A549 (cell line): ENCODE data around the gene FRYL. TPM values are rescaled to one million over a fixed set of nuclear protein-coding genes. Genes with fewer than 3 reads are reported as not detected.
"Not testable (repeated sequence)": the region's sequence is repeated elsewhere in the genome, so short reads cannot be mapped to it uniquely, and the experiment has no call there.

Experiments used
- ATAC-seq, 2 experiments: fragments of 200-7000 bp in 1 of 2; fragments of >200 bp in 1 of 2; cut with Nextera tagmentation in 1 of 2; cut with Tn5 transposase in 1 of 2; 3 replicates each; pipeline versions ENCODE4 v1.8.0 to v1.9.1; 2018 to 2020; ENCODE audit warnings: mild to moderate bottlenecking in 1 of 2, moderate library complexity in 1 of 2
- CTCF ChIA-PET: fragments of 300-600 bp; sonication (Branson Sonifier 250); formaldehyde crosslinking; extraction: SDS; loops from one replicate; lab custom pipeline; 2021; ENCODE audit warnings: antibody characterized with exemption, inconsistent platforms; lab: Yijun Ruan, JAX
- POLR2A ChIA-PET: fragments of 350-600 bp; formaldehyde crosslinking; extraction: SDS; loops from one replicate; lab custom pipeline; 2021; ENCODE audit warnings: antibody characterized with exemption, inconsistent platforms; lab: Yijun Ruan, JAX
- DNase-seq, 2 experiments: peaks; one replicate each; pipeline versions ENCODE4 v3.0.0 to v3.0.0-alpha.2; 2011 to 2016; ENCODE audit warnings: low read depth in 1 of 2, low spot score in 1 of 2
- FAIRE-seq: peaks from 2 replicates; lab custom pipeline; 2011; peaks lifted over from hg19 to GRCh38; lab: Jason Lieb, UNC
- H3K27ac ChIP-seq, 2 experiments: fragments of >200 bp; sonication (Bioruptor Twin); formaldehyde crosslinking; 3 replicates each; pipeline ENCODE4 v1.5.1; 2016 to 2017
- H3K4me1 ChIP-seq: fragments of >200 bp; sonication (Bioruptor Twin); formaldehyde crosslinking; 3 replicates; pipeline ENCODE4 v1.6.1; 2016
- H3K4me2 ChIP-seq: fragments of >200 bp; sonication (Bioruptor Twin); formaldehyde crosslinking; 3 replicates; pipeline ENCODE4 v1.6.1; 2016
- H3K4me3 ChIP-seq: fragments of >200 bp; sonication (Bioruptor Twin); formaldehyde crosslinking; 3 replicates; pipeline ENCODE4 v1.5.1; 2016
- H3K9me3 ChIP-seq: fragments of >200 bp; sonication (Bioruptor Twin); formaldehyde crosslinking; 3 replicates; pipeline ENCODE4 v1.6.1; 2016
- ATOH8 ChIP-seq: fragments of 250-450 bp; sonication (Bioruptor Pico); IDR thresholded peaks from 2 replicates; pipeline ENCODE4 v1.5.0; 2020; ENCODE audit warnings: low read depth, mild to moderate bottlenecking, moderate library complexity
- BHLHE40 ChIP-seq: IDR thresholded peaks from 2 replicates; pipeline ENCODE4 v1.6.1; 2012; ENCODE audit warnings: low read depth, low read length, inconsistent platforms
- CBX2 ChIP-seq: fragments of 200-600 bp; sonication (generic); IDR thresholded peaks from 2 replicates; pipeline ENCODE4 v1.6.1; 2016; ENCODE audit warnings: low read depth, mild to moderate bottlenecking, borderline replicate concordance
- EHF ChIP-seq: fragments of 250-450 bp; sonication (Bioruptor Pico); IDR thresholded peaks from 2 replicates; pipeline ENCODE4 v1.5.0; 2020; ENCODE audit warnings: mild to moderate bottlenecking
- ESRRA ChIP-seq: fragments of 150-350 bp; IDR thresholded peaks from 2 replicates; pipeline ENCODE4 v1.6.1; 2014; ENCODE audit warnings: mild to moderate bottlenecking, low read length, borderline replicate concordance
- FOSB ChIP-seq: fragments of 250-450 bp; sonication (Bioruptor Pico); IDR thresholded peaks from 2 replicates; pipeline ENCODE4 v1.5.0; 2020; ENCODE audit warnings: mild to moderate bottlenecking, moderate library complexity
- FOSL2 ChIP-seq, 2 experiments: fragments of 450-650 bp in 1 of 2; fragments of >200 bp in 1 of 2; sonication (Bioruptor Twin) in 1 of 2; formaldehyde crosslinking; IDR thresholded peaks; 2 replicates each; pipeline versions ENCODE4 v1.5.0 to v1.6.1; 2016 to 2020; ENCODE audit warnings: mild to moderate bottlenecking in 1 of 2, moderate library complexity in 1 of 2
- HOXB13 ChIP-seq: fragments of 250-450 bp; sonication (Bioruptor Pico); IDR thresholded peaks from 2 replicates; pipeline ENCODE4 v1.5.0; 2020; ENCODE audit warnings: low read depth, mild to moderate bottlenecking, moderate library complexity
- JUNB ChIP-seq: fragments of >200 bp; sonication (Bioruptor Twin); formaldehyde crosslinking; IDR thresholded peaks from 2 replicates; pipeline ENCODE4 v1.6.1; 2016
- MAX ChIP-seq: IDR thresholded peaks from 2 replicates; pipeline ENCODE4 v1.6.1; 2012
- MYC ChIP-seq: IDR thresholded peaks from 2 replicates; pipeline ENCODE4 v1.6.1; 2012; ENCODE audit warnings: mild to moderate bottlenecking, inconsistent platforms, low read length, improper control_type of control experiment, borderline replicate concordance
- NFE2L2 ChIP-seq: fragments of 150-350 bp; conservative IDR thresholded peaks from 2 replicates; pipeline ENCODE4 v1.6.1; 2014; ENCODE audit warnings: low read length
- NPAS2 ChIP-seq: fragments of 250-450 bp; sonication (Bioruptor Pico); IDR thresholded peaks from 2 replicates; pipeline ENCODE4 v1.8.0; 2022; ENCODE audit warnings: mild to moderate bottlenecking, moderate library complexity, borderline replicate concordance
- NR3C1 ChIP-seq: fragments of >200 bp; sonication (Bioruptor Twin); formaldehyde crosslinking; IDR thresholded peaks from 3 replicates; pipeline ENCODE4 v1.6.1; 2017
- PBX3 ChIP-seq: IDR thresholded peaks from 2 replicates; pipeline ENCODE4 v1.6.1; 2012
- POLR2A ChIP-seq: IDR thresholded peaks from 2 replicates; pipeline ENCODE4 v1.6.1; 2012; ENCODE audit warnings: mild to moderate bottlenecking, low read length
- POLR2AphosphoS2 ChIP-seq: conservative IDR thresholded peaks from 2 replicates; pipeline ENCODE4 v1.6.1; 2012; ENCODE audit warnings: low read length, improper control_type of control experiment, inconsistent platforms
- RAD21 ChIP-seq, 2 experiments: fragments of >200 bp in 1 of 2; sonication (Bioruptor Twin) in 1 of 2; formaldehyde crosslinking in 1 of 2; IDR thresholded peaks in 1 of 2; conservative IDR thresholded peaks in 1 of 2; 2 replicates in 1 of 2; 3 replicates in 1 of 2; pipeline ENCODE4 v1.6.1; 2012 to 2018; ENCODE audit warnings: inconsistent platforms in 1 of 2
- RCOR1 ChIP-seq: fragments of 150-350 bp; IDR thresholded peaks from 2 replicates; pipeline ENCODE4 v1.6.1; 2014; ENCODE audit warnings: antibody characterized with exemption, low read length, low read depth
- RFX5 ChIP-seq: fragments of 450-650 bp; IDR thresholded peaks from 2 replicates; pipeline ENCODE4 v1.7.1; 2014; ENCODE audit warnings: antibody characterized with exemption, mild to moderate bottlenecking, moderate library complexity
- SREBF2 ChIP-seq: fragments of 450-650 bp; IDR thresholded peaks from 2 replicates; pipeline ENCODE4 v1.6.1; 2014; ENCODE audit warnings: mild to moderate bottlenecking, moderate library complexity
- TFCP2L1 ChIP-seq: fragments of 250-450 bp; sonication (Bioruptor Pico); IDR thresholded peaks from 2 replicates; pipeline ENCODE4 v1.5.0; 2021; ENCODE audit warnings: mild to moderate bottlenecking
- TP53 ChIP-seq: fragments of 250-450 bp; sonication (Bioruptor Pico); IDR thresholded peaks from 2 replicates; pipeline ENCODE4 v1.5.0; 2021; ENCODE audit warnings: mild to moderate bottlenecking, moderate library complexity
- ZC3H11A ChIP-seq: fragments of 450-650 bp; IDR thresholded peaks from 2 replicates; pipeline ENCODE4 v1.6.1; 2014; ENCODE audit warnings: antibody characterized with exemption, mild to moderate bottlenecking
- ZFP36 ChIP-seq: fragments of 450-650 bp; IDR thresholded peaks from 2 replicates; pipeline ENCODE4 v1.6.1; 2014; ENCODE audit warnings: borderline replicate concordance; ENCODE audit not compliant: partially characterized antibody
- ZNF302 ChIP-seq: fragments of 250-450 bp; sonication (Bioruptor Pico); IDR thresholded peaks from 2 replicates; pipeline ENCODE4 v1.9.0; 2021; ENCODE audit warnings: inconsistent platforms, mild to moderate bottlenecking, moderate library complexity
- ZSCAN20 ChIP-seq: fragments of 250-450 bp; sonication (Bioruptor Pico); IDR thresholded peaks from 2 replicates; pipeline ENCODE4 v1.8.0; 2022; ENCODE audit warnings: mild to moderate bottlenecking, moderate library complexity
- WGBS: methylation state at CpG from one replicate; pipeline ENCODE4 v1.1.6; 2017; ENCODE audit errors: missing lambda C conversion rate; 5-methylcytosine and 5-hydroxymethylcytosine counted together
- polyA plus RNA-seq, 4 experiments: library from polyadenylated mRNA; depleted of rRNA in 3 of 4; stranded (reverse); fragments of >200 nt; fragmentation: RNase III in 1 of 4; extraction: RNeasy Plus Mini Kit Qiagen cat#74134 plus additional on column Dnase treatment in 1 of 4; gene quantifications; 2 replicates in 3 of 4; 3 replicates in 1 of 4; pipeline ENCODE4 v1.2.3, GENCODE V29; 2011 to 2017

The FRYL gene
- polyA plus RNA-seq, 2 of the 4 experiments (the other 2 are of a cell fraction): 7.1 to 21.1 TPM

GRCh38 chr4:48766131-48766792, 13.8 kb downstream of the FRYL start:
- ATAC-seq (no peak), FAIRE-seq (no peak), DNase-seq (no peak)
- no peak overlapping the region for H3K4me3 ChIP-seq
- CTCF ChIA-PET: no interaction called here
- no peaks in the 10 kb centered on the region for H3K9me3 ChIP-seq
- POLR2A ChIA-PET: no interaction called here
- WGBS: 91% methylated on average over 4 of the region's 4 CpGs
- no peak overlapping the region for H3K27ac ChIP-seq
- no peak for TF ChIP-seq ZSCAN20 (CRISPR knock-in tag)
- no peak overlapping the region for H3K4me2 ChIP-seq
- H3K4me1 ChIP-seq: no peaks in the 10 kb centered on the region

- no peak for FAIRE-seq
- H3K4me3 ChIP-seq: no peak overlapping the region
- no peak for TF ChIP-seq CBX2
- TF ChIP-seq NR3C1: no peak
- TF ChIP-seq POLR2AphosphoS2: no peak
- no peak for TF ChIP-seq RFX5
- TF ChIP-seq ESRRA: no peak
- TF ChIP-seq ZNF302 (CRISPR knock-in tag): no peak
- CTCF ChIA-PET: no interaction called here
- no peak overlapping the region for H3K27ac ChIP-seq
- no peak for ATAC-seq
- no peaks in the 10 kb centered on the region for H3K9me3 ChIP-seq
- no peak overlapping the region for H3K4me2 ChIP-seq
- no peak for DNase-seq
- POLR2A ChIA-PET: no interaction called here
- H3K4me1 ChIP-seq: no peaks in the 10 kb centered on the region
Observed at GRCh38 chr4:48762408-48762807, 17.7 kb downstream of the FRYL start.

GRCh38 chr4:48761286-48761685, 18.8 kb downstream of the FRYL start:
- DNase-seq (no peak), ATAC-seq (no peak), FAIRE-seq (no peak)
- no peak overlapping the region for H3K27ac ChIP-seq
- WGBS: 94% methylated on average over 3 of the region's 3 CpGs
- H3K9me3 ChIP-seq: no peaks in the 10 kb centered on the region
- ChIA-PET POLR2A (no interaction called here), CTCF (no interaction called here)
- no peaks in the 10 kb centered on the region for H3K4me1 ChIP-seq
- no peak for TF ChIP-seq JUNB
- no peak for TF ChIP-seq RCOR1
- TF ChIP-seq NR3C1: no peak
- no peak overlapping the region for H3K4me2 ChIP-seq
- H3K4me3 ChIP-seq: no peak overlapping the region

- H3K4me1 ChIP-seq, POLR2A ChIA-PET, CTCF ChIA-PET, H3K27ac ChIP-seq, H3K4me3 ChIP-seq, H3K9me3 ChIP-seq, H3K4me2 ChIP-seq, ATAC-seq, DNase-seq, FAIRE-seq: not testable (repeated sequence)
- WGBS: 92% methylated on average over 5 of the region's 5 CpGs
Observed at GRCh38 chr4:48758703-48759102, 21.4 kb downstream of the FRYL start.

- ChIA-PET POLR2A (no interaction called here), CTCF (no interaction called here)
- Histone ChIP-seq H3K4me2 (no peak overlapping the region), H3K4me1 (no peaks in the 10 kb centered on the region), H3K4me3 (no peak overlapping the region), H3K27ac (no peak overlapping the region), H3K9me3 (no peaks in the 10 kb centered on the region)
- DNase-seq: no peak
- TF ChIP-seq RAD21 (conservative IDR thresholded peaks at IDR 0.05 in 1 of 2, IDR thresholded peaks at IDR 0.05 in 1 of 2): no peak
- TF ChIP-seq POLR2A: no peak
- no peak for TF ChIP-seq MAX
- TF ChIP-seq NFE2L2: no peak
- no peak for TF ChIP-seq MYC
- no peak for TF ChIP-seq ATOH8 (CRISPR knock-in tag)
- no peak for TF ChIP-seq ZNF302 (CRISPR knock-in tag)
- no peak for TF ChIP-seq TP53 (CRISPR knock-in tag)
- no peak for TF ChIP-seq BHLHE40
- no peak for TF ChIP-seq EHF (CRISPR knock-in tag)
- no peak for TF ChIP-seq NR3C1
- TF ChIP-seq FOSB (CRISPR knock-in tag): no peak
- no peak for TF ChIP-seq TFCP2L1 (CRISPR knock-in tag)
- TF ChIP-seq SREBF2: no peak
- TF ChIP-seq ZC3H11A: no peak
- TF ChIP-seq ZFP36: no peak
- TF ChIP-seq FOSL2 (IDR thresholded peaks at IDR 0.05): no peak
- TF ChIP-seq FOSL2 (CRISPR knock-in tag; IDR thresholded peaks at IDR 0.05): no peak
- no peak for TF ChIP-seq HOXB13 (CRISPR knock-in tag)
- no peak for TF ChIP-seq NPAS2 (CRISPR knock-in tag)
- TF ChIP-seq PBX3: no peak
- no peak for ATAC-seq
- 40% methylated on average over 1 of the region's 4 CpGs for WGBS
- FAIRE-seq: no peak
Observed at GRCh38 chr4:48756689-48757220, 23.3 kb downstream of the FRYL start.
